ENCODE data around the gene KLC4. TPM values are rescaled to one million over a fixed set of nuclear protein-coding genes. Genes with fewer than 3 reads are reported as not detected.

KLC4 gene
- total and polyA plus RNA-seq, 9 of the 15 experiments (the other 6 are each of a cell fraction or from before 2014, with no cell fraction given), result 1.7 to 16.2 (median 7.7) TPM

- TF ChIP-seq CCNT2 (IDR thresholded peaks at IDR 0.05; ENCODE audit: borderline replicate concordance, extremely low read depth, insufficient read length, low read depth, low read length), result no peak
- no peak for TF ChIP-seq HLTF (IDR thresholded peaks at IDR 0.05)
- TF ChIP-seq CBFA2T3 (IDR thresholded peaks at IDR 0.05), result no peak
- no peak for TF ChIP-seq CHD2 (IDR thresholded peaks at IDR 0.05; ENCODE audit: low read depth, low read length)
- TF ChIP-seq ZFX (CRISPR knock-in tag; IDR thresholded peaks at IDR 0.05), result no peak
- no peak for TF ChIP-seq CAMTA2 (CRISPR knock-in tag; conservative IDR thresholded peaks at IDR 0.05)
- no peak for TF ChIP-seq ZNF184 (CRISPR knock-in tag; IDR thresholded peaks at IDR 0.05)
- TF ChIP-seq ZNF174 (CRISPR knock-in tag; IDR thresholded peaks at IDR 0.05), result no peak
- TF ChIP-seq U2AF2 (optimal IDR thresholded peaks at IDR 0.05; ENCODE audit: low read depth, low read length), result no peak
- TF ChIP-seq GMEB1 (CRISPR knock-in tag; IDR thresholded peaks at IDR 0.05), result no peak
These were observed 37.7 kb downstream of the KLC4 start (continued) for GRCh38 chr6:43097098-43097489.

- DNase-seq (ENCODE audit: extremely low read depth in 1 of 4, low spot score in 3 of 4), result no peak
- Histone ChIP-seq H3K9me1 (ENCODE audit: control insufficient read depth, insufficient read depth, low read length) (no peaks in the 10 kb centered on the region), H3K9me3 (replicated peaks; ENCODE audit: control insufficient read depth, insufficient read depth, low read depth, low read length) (no peaks in the 10 kb centered on the region), H3K36me3 (ENCODE audit: control insufficient read depth, insufficient read depth, low read length) (no peaks in the 10 kb centered on the region), H3K79me2 (ENCODE audit: control insufficient read depth, insufficient read depth, low read length) (no peaks in the 10 kb centered on the region), H3K27me3 (ENCODE audit: control insufficient read depth in 2 of 2, insufficient read depth in 2 of 2, low read length in 2 of 2) (no peaks in the 10 kb centered on the region), H3K4me2 (ENCODE audit: insufficient read depth, low read length) (peak overlapping the region; percentile 2; the same call in 1 of the 2 replicates), H3K9ac (ENCODE audit: insufficient read depth in 1 of 2, low read depth in 2 of 2, low read length in 2 of 2) (no peak overlapping the region), H4K20me1 (replicated peaks; ENCODE audit: control insufficient read depth, insufficient read depth, low read length) (no peaks in the 10 kb centered on the region), H3K27ac (ENCODE audit: extremely low read depth, low read depth, low read length) (no peak overlapping the region), H3K4me1 (replicated peaks in 1 of 2; ENCODE audit: control insufficient read depth in 2 of 2, insufficient read depth in 2 of 2, low read length in 2 of 2) (peaks cover 22 to 27% of the 10 kb centered on the region in 2 experiments), H2AFZ (ENCODE audit: low read depth, low read length) (peak overlapping the region; percentile 41), H3K4me3 (no peak overlapping the region)
- intact Hi-C loops (cut with micrococcal nuclease) (no loop called here), in situ Hi-C loops (cut with MboI) (no loop called here)
- 42% methylated on average over 4 of the region's 4 CpGs for WGBS (ENCODE audit: insufficient coverage, low coverage, missing lambda C conversion rate)
- BruUV-seq (replicated peaks), result no TSS peak
- POLR2A ChIA-PET, result interaction anchor here (0.6 to 2.5 kb wide), 9 partner anchors 14 to 379 kb away, joined by 3 to 11 read pairs (median 4); partner anchors contain the start of gene TJAP1
- TF ChIP-seq KAT2B (IDR thresholded peaks at IDR 0.05; ENCODE audit: low read depth, low read length) (no peak), ZBTB49 (CRISPR knock-in tag; IDR thresholded peaks at IDR 0.05; ENCODE audit: borderline replicate concordance) (no peak), NFRKB (IDR thresholded peaks at IDR 0.05; ENCODE audit: low read depth) (no peak)
- CTCF ChIA-PET (ENCODE audit: low intra/inter-chr PET ratio), result no interaction called here
- FAIRE-seq, result no peak
- ATAC-seq, result no peak
These were observed 38.1 kb downstream of the KLC4 start for GRCh38 chr6:43097502-43097901.
